CD14-positive monocyte (primary cell): ENCODE measurements around the gene KDM6A. TPM values are rescaled to one million over a fixed set of nuclear protein-coding genes. Genes with fewer than 3 reads are reported as not detected.

Experiments used
- DNase-seq, 3 donors: peaks; one replicate each; pipeline ENCODE4 v3.0.0-alpha.2; 2011 to 2022
- H2AFZ ChIP-seq: 2 replicates; pipeline ENCODE4 v1.6.0; 2012; ENCODE audit warnings: mild to moderate bottlenecking, low read depth, low read length, inconsistent platforms; ENCODE audit not compliant: insufficient read depth, poor library complexity, severe bottlenecking
- H3K27ac ChIP-seq, 2 donors: 1 replicate in 1 of 2; 2 replicates in 1 of 2; pipeline ENCODE4 v1.5.1; 2012 to 2013; ENCODE audit warnings: low read length in 2 of 2, control low read depth in 1 of 2, inconsistent platforms in 1 of 2, low read depth in 1 of 2, mild to moderate bottlenecking in 1 of 2
- H3K27me3 ChIP-seq, 2 donors: one replicate each; pipeline versions ENCODE4 v1.6.0 to v1.6.1; 2011 to 2013; ENCODE audit warnings: low read length in 2 of 2; ENCODE audit not compliant: control insufficient read depth in 2 of 2, insufficient read depth in 2 of 2
- H3K36me3 ChIP-seq, 2 donors: replicated peaks in 1 of 2; 1 replicate in 1 of 2; 2 replicates in 1 of 2; pipeline versions ENCODE4 v1.5.1 to v1.6.1; 2012 to 2013; ENCODE audit warnings: low read length in 2 of 2, control low read depth in 1 of 2, inconsistent platforms in 1 of 2, mild to moderate bottlenecking in 1 of 2; ENCODE audit not compliant: insufficient read depth in 2 of 2, control insufficient read depth in 1 of 2
- H3K4me1 ChIP-seq, 2 donors: 1 replicate in 1 of 2; 2 replicates in 1 of 2; pipeline versions ENCODE4 v1.5.1 to v1.6.1; 2012 to 2013; ENCODE audit warnings: low read length in 2 of 2, control low read depth in 1 of 2, inconsistent platforms in 1 of 2, mild to moderate bottlenecking in 1 of 2, moderate library complexity in 1 of 2; ENCODE audit not compliant: insufficient read depth in 2 of 2, control insufficient read depth in 1 of 2
- H3K4me2 ChIP-seq: replicated peaks from 2 replicates; pipeline ENCODE3; 2012; ENCODE audit warnings: low read length, moderate library complexity, mild to moderate bottlenecking; ENCODE audit not compliant: poor library complexity, severe bottlenecking; ENCODE audit errors: extremely low read depth
- H3K4me3 ChIP-seq, 3 experiments: fragments of 200-600 bp in 1 of 3; sonication (generic) in 1 of 3; replicated peaks in 1 of 3; 1 replicate in 2 of 3; 2 replicates in 1 of 3; pipeline ENCODE4 v1.5.1; 2011 to 2013; ENCODE audit warnings: low read length in 3 of 3, mild to moderate bottlenecking in 3 of 3, control low read depth in 2 of 3, low read depth in 2 of 3, inconsistent platforms in 1 of 3, moderate library complexity in 1 of 3
- H3K79me2 ChIP-seq: 2 replicates; pipeline ENCODE4 v1.6.0; 2012; ENCODE audit warnings: mild to moderate bottlenecking, control low read depth, inconsistent platforms, low read length, moderate library complexity; ENCODE audit not compliant: insufficient read depth
- H3K9ac ChIP-seq: 2 replicates; pipeline ENCODE4 v1.6.0; 2017; ENCODE audit warnings: low read length, mild to moderate bottlenecking; ENCODE audit not compliant: insufficient read depth, poor library complexity, severe bottlenecking
- H3K9me3 ChIP-seq, 2 donors: replicated peaks in 1 of 2; 1 replicate in 1 of 2; 2 replicates in 1 of 2; pipeline versions ENCODE4 v1.5.1 to v1.6.1; 2012 to 2013; ENCODE audit warnings: low read length in 2 of 2, control low read depth in 1 of 2; ENCODE audit not compliant: control insufficient read depth in 1 of 2, insufficient read depth in 1 of 2
- H4K20me1 ChIP-seq: 2 replicates; pipeline ENCODE4 v1.6.0; 2012; ENCODE audit warnings: mild to moderate bottlenecking, low read length, control low read depth, moderate library complexity; ENCODE audit not compliant: insufficient read depth
- H3K27ac Mint-ChIP-seq, 7 donors: one replicate each; pipeline ENCODE4 v1.8.0; 2020; ENCODE audit warnings: mild to moderate bottlenecking in 7 of 7, mixed read lengths in 7 of 7, moderate library complexity in 6 of 7, inconsistent platforms in 2 of 7
- H3K27me3 Mint-ChIP-seq, 3 donors: one replicate each; pipeline ENCODE4 v1.8.0; 2021 to 2022; ENCODE audit warnings: low read depth in 3 of 3, mild to moderate bottlenecking in 3 of 3, mixed read lengths in 3 of 3, moderate library complexity in 3 of 3, inconsistent platforms in 1 of 3
- H3K36me3 Mint-ChIP-seq, 2 donors: one replicate each; pipeline ENCODE4 v1.8.0; 2020; ENCODE audit warnings: mixed read lengths in 2 of 2, inconsistent platforms in 1 of 2, mild to moderate bottlenecking in 1 of 2
- H3K4me1 Mint-ChIP-seq: one replicate; pipeline ENCODE4 v1.8.0; 2020; ENCODE audit warnings: mild to moderate bottlenecking, mixed read lengths
- H3K4me3 Mint-ChIP-seq, 2 donors: one replicate each; pipeline ENCODE4 v1.8.0; 2020; ENCODE audit warnings: mild to moderate bottlenecking in 2 of 2, mixed read lengths in 2 of 2, moderate library complexity in 1 of 2
- H3K9me3 Mint-ChIP-seq, 7 donors: one replicate each; pipeline ENCODE4 v1.8.0; 2020 to 2022; ENCODE audit warnings: mixed read lengths in 7 of 7, mild to moderate bottlenecking in 6 of 7, moderate library complexity in 6 of 7, inconsistent platforms in 2 of 7
- CTCF ChIP-seq: fragments of 200-600 bp; IDR thresholded peaks from one replicate; pipeline ENCODE4 v1.8.0; 2022; ENCODE audit warnings: antibody characterized with exemption, mild to moderate bottlenecking
- WGBS: methylation state at CpG from one replicate; pipeline ENCODE4 v1.1.5; 2013; ENCODE audit warnings: missing lambda C conversion rate; ENCODE audit not compliant: insufficient coverage; 5-methylcytosine and 5-hydroxymethylcytosine counted together
- intact Hi-C, 2 donors: fragments of 100-400 bp; cut with micrococcal nuclease; formaldehyde crosslinking; loops; one replicate each; pipeline versions ENCODE4 v1.15.0 to v1.15.1; 2023
- polyA plus RNA-seq, 3 donors: library from polyadenylated mRNA; depleted of rRNA in 1 of 3; unstranded in 2 of 3; stranded (reverse) in 1 of 3; fragments of 300-500 nt in 2 of 3; fragments of >200 nt in 1 of 3; fragmentation: Illumina TruSeq in 2 of 3; gene quantifications; 1 replicate in 2 of 3; 2 replicates in 1 of 3; pipeline ENCODE4 v1.2.3, GENCODE V29; 2012 to 2021

KDM6A gene
- polyA plus RNA-seq, 3 donors = 7.6 to 35.0 (median 13.8) TPM

- H3K4me2 ChIP-seq = no peak overlapping the region
- H3K4me1 Mint-ChIP-seq = no peaks in the 10 kb centered on the region
Measured at GRCh38 chrX:44842550-44843317, 30.3 kb upstream of the KDM6A start.

GRCh38 chrX:44843318-44843702 lies 29.7 kb upstream of the KDM6A start:
- Mint-ChIP-seq H3K36me3 (no peaks in the 10 kb centered on the region), H3K27me3 (peaks cover 0 to 19% (median 0%) of the 10 kb centered on the region in 3 donors), H3K27ac (no peak overlapping the region), H3K9me3 (peaks cover 0 to 5% (median 0%) of the 10 kb centered on the region in 7 donors), H3K4me1 (no peaks in the 10 kb centered on the region), H3K4me3 (no peak overlapping the region)
- DNase-seq = no peak
- no peak overlapping the region for H3K27ac ChIP-seq
- H4K20me1 ChIP-seq = no peaks in the 10 kb centered on the region
- no peak for TF ChIP-seq CTCF
- H3K36me3 ChIP-seq = no peaks in the 10 kb centered on the region
- H3K4me1 ChIP-seq = no peaks in the 10 kb centered on the region
- H3K4me2 ChIP-seq = no peak overlapping the region
- WGBS = no CpG with 5 or more reads among the region's 2 CpGs
- intact Hi-C loops = no loop called here
- H3K9me3 ChIP-seq = no peaks in the 10 kb centered on the region
- H3K27me3 ChIP-seq = no peaks in the 10 kb centered on the region
- H2AFZ ChIP-seq = no peak overlapping the region
- no peak overlapping the region for H3K4me3 ChIP-seq
- H3K9ac ChIP-seq = no peak overlapping the region
- H3K79me2 ChIP-seq = no peaks in the 10 kb centered on the region

More at GRCh38 chrX:44842550-44843317, 30.3 kb upstream of the KDM6A start:
- H3K27ac ChIP-seq = no peak overlapping the region
- no peaks in the 10 kb centered on the region for H3K79me2 ChIP-seq
- H3K36me3 ChIP-seq = no peaks in the 10 kb centered on the region
- 100% methylated on average over 2 of the region's 10 CpGs for WGBS
- no peak overlapping the region for H3K4me3 Mint-ChIP-seq
- H3K27me3 ChIP-seq = no peaks in the 10 kb centered on the region
- H3K27me3 Mint-ChIP-seq = peaks cover 0 to 19% (median 0%) of the 10 kb centered on the region in 3 donors
- intact Hi-C loops = no loop called here
- no peak overlapping the region for H3K27ac Mint-ChIP-seq
- no peaks in the 10 kb centered on the region for H3K9me3 ChIP-seq
- H3K9ac ChIP-seq = no peak overlapping the region
- no peaks in the 10 kb centered on the region for H3K36me3 Mint-ChIP-seq
- H2AFZ ChIP-seq = no peak overlapping the region
- no peak overlapping the region for H3K4me3 ChIP-seq
- TF ChIP-seq CTCF = no peak
- H4K20me1 ChIP-seq = no peaks in the 10 kb centered on the region
- H3K4me1 ChIP-seq = no peaks in the 10 kb centered on the region
- DNase-seq = no peak
- peaks cover 0 to 5% (median 0%) of the 10 kb centered on the region in 7 donors for H3K9me3 Mint-ChIP-seq
